ENCODE data around the gene AP4M1. TPM values are rescaled to one million over a fixed set of nuclear protein-coding genes. Genes with fewer than 3 reads are reported as not detected.

Gene AP4M1
- total RNA-seq (2013; cell fraction: nucleolus; rRNA removed), result 10.7 and 13.4 TPM in 2 replicates
- total RNA-seq (2014; rRNA removed), result 14.3 and 15.7 TPM in 2 replicates
- 7.1 and 7.6 TPM in 2 replicates for total RNA-seq (2014; rRNA removed; fragmentation: Illumina TruSeq; extraction: Trizol)
- total RNA-seq (2021), result 12.9 and 13.6 TPM in 2 replicates
- polyA plus RNA-seq (2011; ENCODE audit: low read depth), result 3.6 TPM
- 10.7 and 13.9 TPM in 2 replicates for polyA plus RNA-seq (2011; rRNA removed)
- 9.6 and 13.1 TPM in 2 replicates for polyA plus RNA-seq (2011; cell fraction: cytosol; rRNA removed)
- 24.5 and 26.5 TPM in 2 replicates for polyA plus RNA-seq (2011; cell fraction: nucleus; rRNA removed)
- 7.6 and 10.3 TPM in 2 replicates for polyA plus RNA-seq (2012)
- 7.7 and 12.5 TPM in 2 replicates for polyA plus RNA-seq (2014; fragmentation: Illumina TruSeq; extraction: Trizol)
- polyA plus RNA-seq (2014; fragmentation: Nextera tagmentation; extraction: Ambion mirVana), result 1 to 10 TPM in 1 of 2 experiments, under 1 TPM in 1; 0.77 to 2.1 TPM
- polyA plus RNA-seq (2014; rRNA removed), result 11.6 and 12.9 TPM in 2 replicates
- 10 to 100 TPM; 15.9 to 16.1 TPM for polyA plus RNA-seq (2016; fragmentation: Nextera tagmentation; extraction: Ambion mirVana)
- 9.7 and 18.2 TPM in 2 replicates for polyA minus RNA-seq (2011; rRNA and poly(A)+ RNA removed)
- 3.6 and 6.0 TPM in 2 replicates for polyA minus RNA-seq (2011; cell fraction: cytosol; rRNA and poly(A)+ RNA removed)
- 7.5 and 10.2 TPM in 2 replicates for polyA minus RNA-seq (2011; cell fraction: nucleus; rRNA and poly(A)+ RNA removed)
- Bru-seq, nascent RNA, result percentile 56 among the genes with signal in this experiment
- BruChase-seq, experiment 1, labeled RNA remaining after a 6-hour chase, result percentile 56 among the genes with signal in this experiment
- BruChase-seq, experiment 2, labeled RNA remaining after a 2-hour chase, result percentile 54 among the genes with signal in this experiment
- long read RNA-seq, experiment 1, transcript AP4M1-201 (15 exons, 1,817 nt), result major isoform, 7 of 14 reads
- long read RNA-seq, experiment 1, partial matches to known transcripts, result 0 of 14 reads
- long read RNA-seq, experiment 1, other reads (novel, unspliced or antisense), result 7 of 14 reads
- long read RNA-seq, experiment 2, transcript AP4M1-201 (15 exons, 1,817 nt), result major isoform, 19 of 28 reads
- long read RNA-seq, experiment 2, partial matches to known transcripts, result 2 of 28 reads
- long read RNA-seq, experiment 2, other reads (novel, unspliced or antisense), result 7 of 28 reads

GRCh38 chr7:100101016-100101862 lies at the start of gene AP4M1, which contains the start of gene MCM7:
AP4M1 (plus strand) TSS chr7:100101643; CDS start chr7:100101715, 72 bp downstream.
MCM7 (minus strand) TSS chr7:100101397; CDS start chr7:100101294, 103 bp downstream.
- peak within 1 kb of the TSS; percentile 72 for H2AFZ ChIP-seq (ENCODE audit: control insufficient read depth, low read depth, low read length)
- in situ Hi-C loops (cut with MboI) (no loop called here), intact Hi-C loops (cut with micrococcal nuclease; ENCODE audit: unreplicated experiment) (loop anchor here (1.0 to 2.0 kb wide), 3 partner anchors 19 to 48 kb away; partner anchors contain the start of gene LAMTOR4)
- no peaks in the 10 kb centered on the region for H3K27me3 ChIP-seq (replicated peaks in 1 of 2; ENCODE audit: control insufficient read depth in 2 of 2, insufficient read depth in 2 of 2, low read length in 1 of 2)
- no TSS peak for BruUV-seq (replicated peaks)
- H3K27ac ChIP-seq (ENCODE audit: control insufficient read depth, insufficient read depth), result peak within 1 kb of the TSS; percentile 97
- ChIA-PET CTCF (interaction anchor here (0.7 to 1.7 kb wide), 13 partner anchors 12 to 789 kb away, joined by 3 to 11 read pairs (median 3); no protein-coding TSS in a partner anchor), RAD21 (ENCODE audit: unreplicated experiment) (interaction anchor here (0.8 to 2.7 kb wide), 9 partner anchors 13 to 437 kb away, joined by 3 to 23 read pairs (median 5); partner anchors contain the start of genes MBLAC1 and TRIM4), POLR2A (interaction anchor here (0.5 to 2.9 kb wide), 28 partner anchors 11 to 534 kb away, joined by 3 to 39 read pairs (median 4); partner anchors contain the start of genes CNPY4, COPS6, GAL3ST4 and LAMTOR4), SMC1A (ENCODE audit: uncharacterized antibody, unreplicated experiment) (interaction anchor here (0.7 to 2.4 kb wide), 11 partner anchors 12 to 119 kb away, joined by 3 to 14 read pairs (median 3); no protein-coding TSS in a partner anchor)
- peak within 1 kb of the TSS; percentile 80 for H3K4me2 ChIP-seq (ENCODE audit: control insufficient read depth, insufficient read depth)
- H3K79me2 ChIP-seq (ENCODE audit: control insufficient read depth, insufficient read depth, low read length), result peaks cover 29% of the 10 kb centered on the region
- H3K36me3 ChIP-seq (ENCODE audit: control insufficient read depth in 2 of 2, insufficient read depth in 2 of 2, low read length in 1 of 2), result peaks cover 27% of the 10 kb centered on the region in 2 experiments
- no peaks in the 10 kb centered on the region for H3K9me3 ChIP-seq (replicated peaks; ENCODE audit: control insufficient read depth, insufficient read depth, low read length)
- H3K4me1 ChIP-seq (ENCODE audit: control insufficient read depth, insufficient read depth, low read length), result peaks cover 16% of the 10 kb centered on the region
- ATAC-seq (peak; percentile 94), FAIRE-seq (peak; percentile 97), DNase-seq (ENCODE audit: low read depth, low spot score) (peak; percentile 92)
- no peaks in the 10 kb centered on the region for H4K20me1 ChIP-seq (ENCODE audit: control insufficient read depth, insufficient read depth)
- under 1% methylated on average over 71 of the region's 80 CpGs for WGBS (ENCODE audit: insufficient coverage, insufficient replicate concordance, low lambda C conversion rate, missing lambda C conversion rate)
- peak within 1 kb of the TSS; percentile 98 for H3K9ac ChIP-seq (ENCODE audit: control insufficient read depth, insufficient read depth, low read length)
- peak within 1 kb of the TSS; percentile 88 for H3K4me3 ChIP-seq
- TF ChIP-seq IRF5 (IDR thresholded peaks at IDR 0.05; ENCODE audit: borderline replicate concordance) (no peak), MEF2A (IDR thresholded peaks at IDR 0.05; ENCODE audit: insufficient read depth, low read depth, low read length) (no peak), SMAD1 (IDR thresholded peaks at IDR 0.05; ENCODE audit: low read depth, partially characterized antibody) (no peak), SIX5 (IDR thresholded peaks at IDR 0.05; ENCODE audit: low read depth, low read length, severe bottlenecking) (no peak), CHD1 (IDR thresholded peaks at IDR 0.05; ENCODE audit: low read depth, low read length) (no peak), ZNF592 (IDR thresholded peaks at IDR 0.05) (no peak)
- TF ChIP-seq, protein P1, sequence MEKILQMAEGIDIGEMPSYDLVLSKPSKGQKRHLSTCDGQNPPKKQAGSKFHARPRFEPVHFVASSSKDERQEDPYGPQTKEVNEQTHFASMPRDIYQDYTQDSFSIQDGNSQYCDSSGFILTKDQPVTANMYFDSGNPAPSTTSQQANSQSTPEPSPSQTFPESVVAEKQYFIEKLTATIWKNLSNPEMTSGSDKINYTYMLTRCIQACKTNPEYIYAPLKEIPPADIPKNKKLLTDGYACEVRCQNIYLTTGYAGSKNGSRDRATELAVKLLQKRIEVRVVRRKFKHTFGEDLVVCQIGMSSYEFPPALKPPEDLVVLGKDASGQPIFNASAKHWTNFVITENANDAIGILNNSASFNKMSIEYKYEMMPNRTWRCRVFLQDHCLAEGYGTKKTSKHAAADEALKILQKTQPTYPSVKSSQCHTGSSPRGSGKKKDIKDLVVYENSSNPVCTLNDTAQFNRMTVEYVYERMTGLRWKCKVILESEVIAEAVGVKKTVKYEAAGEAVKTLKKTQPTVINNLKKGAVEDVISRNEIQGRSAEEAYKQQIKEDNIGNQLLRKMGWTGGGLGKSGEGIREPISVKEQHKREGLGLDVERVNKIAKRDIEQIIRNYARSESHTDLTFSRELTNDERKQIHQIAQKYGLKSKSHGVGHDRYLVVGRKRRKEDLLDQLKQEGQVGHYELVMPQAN (conservative IDR thresholded peaks at IDR 0.05), result peak; percentile 99
